GM23338 (cell line): ENCODE results near the gene ARHGAP42. TPM values are rescaled to one million over a fixed set of nuclear protein-coding genes. Genes with fewer than 3 reads are reported as not detected.

Experiments
- ATAC-seq: fragments of 200-7000 bp; cut with Tn5 transposase; 3 replicates; pipeline ENCODE4 v1.9.1; 2020
- DNase-seq: peaks from one replicate; pipeline ENCODE4 v3.0.0-alpha.2; 2015; ENCODE audit warnings: low spot score
- H2AFZ ChIP-seq: fragments of 200-600 bp; sonication (generic); 2 replicates; pipeline ENCODE4 v1.8.0; 2016; ENCODE audit warnings: antibody characterized with exemption, mild to moderate bottlenecking, moderate library complexity
- H3F3A ChIP-seq: fragments of 200-600 bp; sonication (generic); replicated peaks from 2 replicates; pipeline ENCODE4 v1.8.0; 2017; ENCODE audit warnings: antibody characterized with exemption, mixed run types, low read depth
- H3K27ac ChIP-seq: fragments of 200-600 bp; sonication (generic); 2 replicates; pipeline ENCODE4 v1.6.1; 2016; ENCODE audit warnings: low read depth
- H3K27me3 ChIP-seq: fragments of 200-600 bp; sonication (generic); 2 replicates; pipeline ENCODE4 v1.8.0; 2016; ENCODE audit warnings: mild to moderate bottlenecking, mixed run types, moderate library complexity; ENCODE audit not compliant: insufficient read depth
- H3K36me3 ChIP-seq: fragments of 200-600 bp; sonication (generic); 2 replicates; pipeline ENCODE4 v1.8.0; 2016; ENCODE audit warnings: mild to moderate bottlenecking; ENCODE audit not compliant: insufficient read depth
- H3K4me1 ChIP-seq: fragments of 200-600 bp; sonication (generic); 2 replicates; pipeline ENCODE4 v1.8.0; 2016; ENCODE audit warnings: mild to moderate bottlenecking, moderate library complexity; ENCODE audit not compliant: insufficient read depth
- H3K4me2 ChIP-seq: fragments of 200-600 bp; sonication (generic); 2 replicates; pipeline ENCODE4 v1.7.1; 2017; ENCODE audit warnings: mixed run types
- H3K4me3 ChIP-seq: fragments of 200-600 bp; sonication (generic); 2 replicates; pipeline ENCODE4 v1.6.1; 2016; ENCODE audit warnings: mixed run types
- H3K79me2 ChIP-seq: fragments of 200-600 bp; sonication (generic); replicated peaks from 2 replicates; pipeline ENCODE4 v1.8.0; 2017; ENCODE audit warnings: mild to moderate bottlenecking; ENCODE audit not compliant: insufficient read depth
- H3K9me2 ChIP-seq: fragments of 200-600 bp; sonication (generic); 2 replicates; pipeline ENCODE4 v1.8.0; 2017; ENCODE audit not compliant: insufficient read depth
- H4K20me1 ChIP-seq: fragments of 200-600 bp; sonication (generic); replicated peaks from 2 replicates; pipeline ENCODE4 v1.8.0; 2017; ENCODE audit warnings: mild to moderate bottlenecking; ENCODE audit not compliant: insufficient read depth
- H3K27ac Mint-ChIP-seq: 2 replicates; pipeline ENCODE4 v1.8.0; 2020; ENCODE audit warnings: inconsistent platforms, mild to moderate bottlenecking, moderate library complexity, mixed read lengths
- H3K27me3 Mint-ChIP-seq: 3 replicates; pipeline ENCODE4 v1.8.0; 2022; ENCODE audit warnings: low read depth, mild to moderate bottlenecking, moderate library complexity, mixed read lengths, inconsistent platforms; ENCODE audit not compliant: insufficient read depth, poor library complexity
- H3K36me3 Mint-ChIP-seq: 3 replicates; pipeline ENCODE4 v1.8.0; 2021; ENCODE audit warnings: low read depth, mild to moderate bottlenecking, inconsistent platforms, moderate library complexity, mixed read lengths
- H3K4me1 Mint-ChIP-seq: 3 replicates; pipeline ENCODE4 v1.8.0; 2020; ENCODE audit warnings: mild to moderate bottlenecking, inconsistent platforms, mixed read lengths
- H3K4me3 Mint-ChIP-seq: 3 replicates; pipeline ENCODE4 v1.8.0; 2021; ENCODE audit warnings: moderate library complexity, mild to moderate bottlenecking, inconsistent platforms, mixed read lengths
- H3K9me3 Mint-ChIP-seq: 3 replicates; pipeline ENCODE4 v1.8.0; 2020; ENCODE audit warnings: moderate library complexity, mild to moderate bottlenecking, inconsistent platforms, mixed read lengths
- CREB1 ChIP-seq: fragments of 250-450 bp; sonication (Bioruptor Pico); IDR thresholded peaks from 2 replicates; pipeline ENCODE4 v1.5.0; 2020; ENCODE audit warnings: low read depth, mild to moderate bottlenecking, moderate library complexity
- CTCF ChIP-seq, 2 experiments: fragments of 200-600 bp in 1 of 2; sonication (generic) in 1 of 2; conservative IDR thresholded peaks; 2 replicates each; pipeline versions ENCODE4 v1.5.1 to v1.6.1; 2016 to 2017; ENCODE audit warnings: antibody characterized with exemption in 2 of 2, low read depth in 2 of 2, mild to moderate bottlenecking in 2 of 2, moderate library complexity in 1 of 2
- ETS1 ChIP-seq: IDR thresholded peaks from 2 replicates; pipeline ENCODE4 v1.6.1; 2016; ENCODE audit warnings: antibody characterized with exemption
- EZH2 ChIP-seq: fragments of 200-600 bp; sonication (generic); IDR thresholded peaks from one replicate; pipeline ENCODE4 v1.8.0; 2017; ENCODE audit warnings: antibody characterized with exemption, mild to moderate bottlenecking, low read depth; ENCODE audit not compliant: unreplicated experiment
- EZH2phosphoT487 ChIP-seq: fragments of 200-600 bp; sonication (generic); IDR thresholded peaks from one replicate; pipeline ENCODE4 v1.8.1; 2018; ENCODE audit warnings: antibody characterized with exemption; ENCODE audit not compliant: unreplicated experiment
- JUNB ChIP-seq: IDR thresholded peaks from one replicate; pipeline ENCODE4 v1.6.1; 2016; ENCODE audit warnings: antibody characterized with exemption; ENCODE audit not compliant: unreplicated experiment
- NANOG ChIP-seq: IDR thresholded peaks from 2 replicates; pipeline ENCODE4 v1.6.1; 2016; ENCODE audit warnings: antibody characterized with exemption, borderline replicate concordance
- POLR2AphosphoS5 ChIP-seq: IDR thresholded peaks from 2 replicates; pipeline ENCODE4 v1.6.1; 2016; ENCODE audit warnings: antibody characterized with exemption, low read depth
- REST ChIP-seq: IDR thresholded peaks from one replicate; pipeline ENCODE4 v1.6.1; 2018; ENCODE audit warnings: antibody characterized with exemption; ENCODE audit not compliant: unreplicated experiment
- STAT1 ChIP-seq: IDR thresholded peaks from one replicate; pipeline ENCODE4 v1.6.1; 2016; ENCODE audit warnings: antibody characterized with exemption; ENCODE audit not compliant: unreplicated experiment
- ZNF114 ChIP-seq: fragments of 250-450 bp; sonication (Bioruptor Pico); IDR thresholded peaks from 2 replicates; pipeline ENCODE4 v1.5.0; 2020; ENCODE audit warnings: mild to moderate bottlenecking, moderate library complexity
- ZNF331 ChIP-seq: fragments of 250-450 bp; sonication (Bioruptor Pico); IDR thresholded peaks from 2 replicates; pipeline ENCODE4 v1.5.0; 2020; ENCODE audit warnings: low read depth, mild to moderate bottlenecking, moderate library complexity
- ZNF462 ChIP-seq: fragments of 250-450 bp; sonication (Bioruptor Pico); IDR thresholded peaks from 2 replicates; pipeline ENCODE4 v1.5.0; 2020; ENCODE audit warnings: mild to moderate bottlenecking, moderate library complexity
- polyA plus RNA-seq: library from polyadenylated mRNA; unstranded; fragments of >200 nt; fragmentation: Nextera tagmentation; extraction: Ambion mirVana; gene quantifications from 2 replicates; pipeline ENCODE4 v1.2.1, GENCODE V29; 2016
- total RNA-seq: library from RNA; depleted of rRNA; stranded (reverse); fragments of >200 nt; shearing (Covaris generic); gene quantifications from 2 replicates; pipeline ENCODE4 v1.2.3, GENCODE V29; 2014

The ARHGAP42 gene
- total and polyA plus RNA-seq, 2 experiments from 2014 or later, result 23.7 to 35.7 TPM

DNA sequence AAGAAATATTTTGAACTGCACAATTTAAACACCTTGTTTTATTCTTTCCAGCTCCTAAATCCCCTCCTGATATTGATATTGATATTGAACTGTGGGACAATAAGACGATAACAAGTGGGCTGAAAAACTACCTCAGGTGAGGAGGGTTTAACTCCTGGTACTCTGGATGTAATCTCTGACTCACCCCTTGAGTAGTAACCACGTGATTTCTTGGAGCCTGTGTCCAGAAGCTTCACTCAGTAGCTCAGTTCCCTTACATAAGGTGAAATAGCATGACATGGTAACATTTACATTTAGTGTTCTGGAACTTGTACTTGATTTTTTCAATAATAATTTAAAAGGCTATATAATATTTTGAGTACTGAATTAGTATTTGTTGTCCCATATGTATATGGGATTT, 274.5 kb downstream of the ARHGAP42 start:
- H3K27me3 Mint-ChIP-seq, result no peaks in the 10 kb centered on the region
- TF ChIP-seq ETS1 (no peak), EZH2phosphoT487 (no peak), POLR2AphosphoS5 (no peak), NANOG (no peak), ZNF462 (no peak), JUNB (no peak), ZNF114 (CRISPR knock-in tag) (no peak), ZNF331 (CRISPR knock-in tag) (no peak), CREB1 (CRISPR knock-in tag) (no peak), STAT1 (no peak), CTCF (conservative IDR thresholded peaks at IDR 0.05; ENCODE audit: low read depth in 2 of 2) (no peak), EZH2 (no peak), REST (no peak)

More for the DNA sequence above, 274.5 kb downstream of the ARHGAP42 start:
- H3K27ac ChIP-seq, result no peak overlapping the region
- H3K27me3 ChIP-seq, result no peaks in the 10 kb centered on the region
- no peak for DNase-seq
- peaks cover 13% of the 10 kb centered on the region for H3K4me1 Mint-ChIP-seq
- H3K4me2 ChIP-seq, result no peak overlapping the region
- H4K20me1 ChIP-seq, result no peaks in the 10 kb centered on the region
- H3K36me3 Mint-ChIP-seq, result peaks cover 25% of the 10 kb centered on the region
- H3K9me3 Mint-ChIP-seq, result no peaks in the 10 kb centered on the region
- no peak overlapping the region for H3K4me3 ChIP-seq
- H3K27ac Mint-ChIP-seq, result no peak overlapping the region
- no peaks in the 10 kb centered on the region for H3K79me2 ChIP-seq
- no peak overlapping the region for H2AFZ ChIP-seq
- no peaks in the 10 kb centered on the region for H3K36me3 ChIP-seq
- H3K4me3 Mint-ChIP-seq, result no peak overlapping the region
- H3F3A ChIP-seq, result no peaks in the 10 kb centered on the region
- ATAC-seq, result no peak
- H3K9me2 ChIP-seq, result no peaks in the 10 kb centered on the region
- H3K4me1 ChIP-seq, result peaks cover 12% of the 10 kb centered on the region
